Panc1 (cell line): ENCODE measurements around the gene RIMBP2.

Source experiments
- CTCF ChIP-seq: fragments of 450-650 bp; IDR thresholded peaks from 2 replicates; pipeline ENCODE4 v1.5.1; 2017; ENCODE audit warnings: mild to moderate bottlenecking
- POLR2AphosphoS5 ChIP-seq: IDR thresholded peaks from 2 replicates; pipeline ENCODE4 v1.6.1; 2012; ENCODE audit warnings: mild to moderate bottlenecking, low read depth, low read length, moderate library complexity
- REST ChIP-seq, 2 experiments: IDR thresholded peaks; 2 replicates each; pipeline ENCODE4 v1.6.1; 2011 to 2012; ENCODE audit warnings: low read depth in 2 of 2, control low read depth in 1 of 2, low read length in 1 of 2, mild to moderate bottlenecking in 1 of 2, moderate library complexity in 1 of 2; ENCODE audit not compliant: insufficient read depth in 1 of 2

- TF ChIP-seq CTCF (no peak), POLR2AphosphoS5 (no peak), REST (IDR thresholded peaks at IDR 0.05; ENCODE audit: insufficient read depth in 1 of 2, low read depth in 2 of 2, low read length in 1 of 2) (no peak)
Measured at GRCh38 chr12:130698106-130698505, 18.0 kb downstream of the RIMBP2 start.
